Gastrocnemius medialis (tissue), 4 donors: Measurements from ENCODE around the gene OSBP2.

ENCODE experiments used
- CTCF ChIP-seq, 5 experiments: fragments of 450-650 bp in 3 of 5; fragments of 200-600 bp in 2 of 5; sonication (generic) in 2 of 5; IDR thresholded peaks in 4 of 5; conservative IDR thresholded peaks in 1 of 5; 1 replicate in 4 of 5; 2 replicates in 1 of 5; pipeline ENCODE4 v1.5.1; 2016 to 2019; ENCODE audit warnings: antibody characterized with exemption in 5 of 5, mild to moderate bottlenecking in 3 of 5, moderate library complexity in 3 of 5
- POLR2A ChIP-seq, 2 donors: fragments of 450-650 bp; IDR thresholded peaks; one replicate each; pipeline ENCODE4 v1.6.1; 2017; ENCODE audit warnings: antibody characterized with exemption in 2 of 2, mild to moderate bottlenecking in 2 of 2, moderate library complexity in 2 of 2

DNA sequence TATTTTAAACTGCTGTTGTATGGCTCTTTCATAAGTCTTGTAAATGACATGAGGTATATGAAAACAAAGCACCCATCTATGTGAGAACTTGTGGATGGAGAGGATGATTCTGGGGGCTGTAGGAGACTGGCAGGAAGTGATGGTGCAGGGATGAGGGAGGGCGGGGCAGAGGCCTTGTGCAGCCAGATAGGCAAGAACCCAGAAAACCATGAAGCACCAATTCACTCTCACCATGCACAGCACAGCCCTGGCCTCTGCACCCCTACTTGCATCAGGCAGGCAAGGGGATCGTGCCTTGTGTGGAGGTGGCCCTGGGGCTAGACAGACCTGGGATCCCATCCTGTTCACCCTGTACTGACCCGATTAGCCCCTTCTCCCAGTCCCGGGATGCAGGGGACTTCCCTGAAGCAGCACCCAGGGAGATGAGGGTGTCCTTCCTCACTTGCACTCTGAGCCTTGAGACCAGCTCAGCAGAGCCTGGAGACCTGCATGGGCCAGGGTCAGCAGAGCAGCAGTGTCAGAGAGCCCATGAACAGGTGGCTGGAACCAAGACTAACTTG is 188.4 kb downstream of the OSBP2 start:
- TF ChIP-seq CTCF (IDR thresholded peaks at IDR 0.05 in 4 of 5, conservative IDR thresholded peaks at IDR 0.05 in 1 of 5) (no peak), POLR2A (IDR thresholded peaks at IDR 0.05) (no peak)
